Panc1 (cell line): ENCODE data around the gene FOXB2. TPM values are rescaled to one million over a fixed set of nuclear protein-coding genes. Genes with fewer than 3 reads are reported as not detected.
"Not testable (repeated sequence)": the region's sequence is repeated elsewhere in the genome, so short reads cannot be mapped to it uniquely, and the experiment has no call there.

ENCODE experiments used
- ATAC-seq: fragments of 200-7000 bp; cut with Tn5 transposase; 2 replicates; pipeline ENCODE4 v1.9.1; 2020; ENCODE audit warnings: mild to moderate bottlenecking, moderate library complexity
- Bru-seq: library from RNA; stranded (reverse); fragments of 400-500 nt; gene quantifications from one replicate; lab custom pipeline; 2021; lab: Mats Ljungman, UMichigan
- BruChase-seq, 2 experiments: library from RNA; stranded (reverse); fragments of 400-500 nt; gene quantifications; one replicate each; lab custom pipeline; 2021; lab: Mats Ljungman, UMichigan
- BruUV-seq: library from RNA; stranded (reverse); fragments of 400-500 nt; replicated peaks from 2 replicates; lab custom pipeline; 2021; lab: Mats Ljungman, UMichigan
- CTCF ChIA-PET: fragments of 300-600 bp; sonication (Branson Sonifier 250); formaldehyde crosslinking; loops from one replicate; lab custom pipeline; 2022; ENCODE audit warnings: antibody characterized with exemption; lab: Charles Lee
- POLR2A ChIA-PET: fragments of 300-600 bp; sonication (Branson Sonifier 250); formaldehyde crosslinking; loops from one replicate; lab custom pipeline; 2022; ENCODE audit warnings: antibody characterized with exemption; lab: Charles Lee
- DNase-seq: peaks from one replicate; pipeline ENCODE4 v3.0.0-alpha.2; 2010; ENCODE audit warnings: low read depth, low spot score
- H3K27ac ChIP-seq: 2 replicates; pipeline ENCODE4 v1.5.1; 2011; ENCODE audit warnings: mild to moderate bottlenecking, low read length, inconsistent platforms
- H3K27me3 ChIP-seq: fragments of 200-500 bp; sonication (Bioruptor generic); 2 replicates; pipeline ENCODE4 v1.6.0; 2014; ENCODE audit warnings: low read length, inconsistent platforms; ENCODE audit not compliant: control insufficient read depth, insufficient read depth
- H3K36me3 ChIP-seq: fragments of 200-500 bp; sonication (Bioruptor generic); 2 replicates; pipeline ENCODE4 v1.5.1; 2014; ENCODE audit warnings: inconsistent platforms, mild to moderate bottlenecking, low read length, moderate library complexity; ENCODE audit not compliant: control insufficient read depth, insufficient read depth
- H3K4me1 ChIP-seq: 2 replicates; pipeline ENCODE4 v1.5.1; 2011; ENCODE audit warnings: inconsistent platforms, mild to moderate bottlenecking, low read length, moderate library complexity; ENCODE audit not compliant: control insufficient read depth, insufficient read depth
- H3K4me3 ChIP-seq, 2 experiments: 2 replicates each; pipeline ENCODE4 v1.5.1; 2011 to 2012; ENCODE audit warnings: low read depth in 2 of 2, low read length in 2 of 2, mild to moderate bottlenecking in 2 of 2, inconsistent platforms in 1 of 2, moderate library complexity in 1 of 2
- H3K9me3 ChIP-seq: fragments of 200-500 bp; sonication (Bioruptor generic); 2 replicates; pipeline ENCODE4 v1.5.1; 2014; ENCODE audit warnings: low read depth, mild to moderate bottlenecking, inconsistent platforms, low read length, moderate library complexity; ENCODE audit not compliant: control insufficient read depth, insufficient read depth
- CTCF ChIP-seq: fragments of 450-650 bp; IDR thresholded peaks from 2 replicates; pipeline ENCODE4 v1.5.1; 2017; ENCODE audit warnings: mild to moderate bottlenecking
- POLR2AphosphoS5 ChIP-seq: IDR thresholded peaks from 2 replicates; pipeline ENCODE4 v1.6.1; 2012; ENCODE audit warnings: mild to moderate bottlenecking, low read depth, low read length, moderate library complexity
- REST ChIP-seq, 2 experiments: IDR thresholded peaks; 2 replicates each; pipeline ENCODE4 v1.6.1; 2011 to 2012; ENCODE audit warnings: low read depth in 2 of 2, control low read depth in 1 of 2, low read length in 1 of 2, mild to moderate bottlenecking in 1 of 2, moderate library complexity in 1 of 2; ENCODE audit not compliant: insufficient read depth in 1 of 2
- SIN3A ChIP-seq: IDR thresholded peaks from 2 replicates; pipeline ENCODE4 v1.6.1; 2012; ENCODE audit warnings: low read depth, mild to moderate bottlenecking, low read length, moderate library complexity, borderline replicate concordance; ENCODE audit not compliant: insufficient read depth
- TCF7L2 ChIP-seq: IDR thresholded peaks from 2 replicates; pipeline ENCODE4 v1.6.1; 2011; ENCODE audit warnings: mild to moderate bottlenecking, low read depth, low read length, inconsistent platforms
- in situ Hi-C: cut with HindIII; loops from 2 replicates; pipeline ENCODE4 v1.10.0; 2016; ENCODE audit warnings: low sequenced_read_pairs, low pct_unique_long_range_greater_than_20kb
- intact Hi-C: fragments of 100-400 bp; cut with micrococcal nuclease; formaldehyde crosslinking; loops from one replicate; pipeline ENCODE4 v1.10.0; 2022; ENCODE audit not compliant: unreplicated experiment
- long read RNA-seq: library from polyadenylated mRNA; unstranded; transcript quantifications from one replicate; pipeline ENCODE4 v2.0.0, GENCODE V29; 2021; ENCODE audit not compliant: unreplicated experiment
- polyA plus RNA-seq: library from polyadenylated mRNA; unstranded; fragments of >200 nt; gene quantifications from one replicate; pipeline ENCODE4 v1.2.1, GENCODE V29; 2012; ENCODE audit warnings: missing spikeins; ENCODE audit not compliant: insufficient read length
- total RNA-seq: library from RNA; stranded (reverse); gene quantifications from one replicate; pipeline ENCODE4 v1.2.1, GENCODE V29; 2021; ENCODE audit not compliant: unreplicated experiment

FOXB2 gene
- not detected for total RNA-seq
- polyA plus RNA-seq: not detected
- not detected for Bru-seq, nascent RNA
- not detected for BruChase-seq, experiment 1, labeled RNA remaining after a 2-hour chase
- not detected for BruChase-seq, experiment 2, labeled RNA remaining after a 6-hour chase
- long read RNA-seq: 0 reads

GRCh38 chr9:77019236-77019925 lies at the start of gene FOXB2:
TSS of gene FOXB2 (plus strand) at chr9:77019655. CDS start at chr9:77019655, 0 bp downstream.
- intact Hi-C loops: no loop called here
- no TSS peak for BruUV-seq
- in situ Hi-C loops: no loop called here
- ChIA-PET CTCF (no interaction called here), POLR2A (no interaction called here)
- Histone ChIP-seq H3K36me3 (no peaks in the 10 kb centered on the region), H3K4me1 (no peaks in the 10 kb centered on the region; the same call in 1 of the 2 replicates), H3K27me3 (peaks cover 2% of the 10 kb centered on the region; the same call in 1 of the 2 replicates), H3K4me3 (no peak within 1 kb of the TSS), H3K27ac (no peak within 1 kb of the TSS), H3K9me3 (no peaks in the 10 kb centered on the region)
- no peak for TF ChIP-seq CTCF
- no peak for TF ChIP-seq POLR2AphosphoS5
- no peak for TF ChIP-seq REST (IDR thresholded peaks at IDR 0.05; ENCODE audit: insufficient read depth in 1 of 2, low read depth in 2 of 2, low read length in 1 of 2)
- no peak for TF ChIP-seq SIN3A
- no peak for TF ChIP-seq TCF7L2
- ATAC-seq (no peak), DNase-seq (no peak)

- BruUV-seq: no TSS peak
- no peaks in the 10 kb centered on the region for H3K36me3 ChIP-seq
- ATAC-seq: no peak
- no peak for DNase-seq
- no peak overlapping the region for H3K4me3 ChIP-seq
- no peaks in the 10 kb centered on the region for H3K4me1 ChIP-seq
- in situ Hi-C loops (no loop called here), intact Hi-C loops (loop anchor here (5.0 kb wide), 1 partner anchor 47 kb away; no protein-coding TSS in a partner anchor)
- ChIA-PET CTCF (no interaction called here), POLR2A (no interaction called here)
- TF ChIP-seq REST (IDR thresholded peaks at IDR 0.05; ENCODE audit: insufficient read depth in 1 of 2, low read depth in 2 of 2, low read length in 1 of 2): no peak
- TF ChIP-seq TCF7L2: no peak
- no peak for TF ChIP-seq SIN3A
- TF ChIP-seq CTCF: no peak
- no peak for TF ChIP-seq POLR2AphosphoS5
- no peaks in the 10 kb centered on the region for H3K9me3 ChIP-seq
- no peak overlapping the region for H3K27ac ChIP-seq
- no peaks in the 10 kb centered on the region for H3K27me3 ChIP-seq
These were observed 49.7 kb upstream of the FOXB2 start for GRCh38 chr9:76969716-76970115.

GRCh38 chr9:76978831-76979230 lies 40.6 kb upstream of the FOXB2 start:
- H3K4me1 ChIP-seq, BruUV-seq, POLR2A ChIA-PET, ATAC-seq, DNase-seq, H3K9me3 ChIP-seq, H3K27me3 ChIP-seq, H3K4me3 ChIP-seq, CTCF ChIA-PET, H3K36me3 ChIP-seq, intact Hi-C loops, in situ Hi-C loops, H3K27ac ChIP-seq: not testable (repeated sequence)
